Muscle of leg (tissue), 11 donors: ENCODE results near the gene TNFRSF1A. TPM values are rescaled to one million over a fixed set of nuclear protein-coding genes. Genes with fewer than 3 reads are reported as not detected.

Source experiments
- DNase-seq: peaks from one replicate; pipeline ENCODE4 v3.0.0; 2013
- H3K27ac ChIP-seq: one replicate; pipeline ENCODE4 v1.5.1; 2013; ENCODE audit warnings: mild to moderate bottlenecking, low read length, control low read depth
- H3K27me3 ChIP-seq: one replicate; pipeline ENCODE4 v1.6.1; 2013; ENCODE audit warnings: low read length; ENCODE audit not compliant: control insufficient read depth, insufficient read depth
- H3K36me3 ChIP-seq: one replicate; pipeline ENCODE4 v1.6.1; 2013; ENCODE audit warnings: low read length; ENCODE audit not compliant: control insufficient read depth, insufficient read depth
- H3K4me1 ChIP-seq: one replicate; pipeline ENCODE4 v1.6.1; 2013; ENCODE audit warnings: low read length; ENCODE audit not compliant: control insufficient read depth, insufficient read depth
- H3K4me3 ChIP-seq: one replicate; pipeline ENCODE4 v1.5.1; 2013; ENCODE audit warnings: low read length, control low read depth
- H3K9me3 ChIP-seq: replicated peaks from 2 replicates; pipeline ENCODE4 v1.6.1; 2013; ENCODE audit warnings: low read depth, low read length; ENCODE audit not compliant: control insufficient read depth
- WGBS: methylation state at CpG from one replicate; pipeline ENCODE4 v1.1.5; 2013; ENCODE audit warnings: missing lambda C conversion rate; ENCODE audit not compliant: insufficient coverage; 5-methylcytosine and 5-hydroxymethylcytosine counted together
- polyA plus RNA-seq, 8 donors: library from polyadenylated mRNA; unstranded; fragments of 120-200 nt; gene quantifications; one replicate each; pipeline versions ENCODE4 v1.2.1 to v1.2.3, GENCODE V29; 2013; ENCODE audit warnings: inconsistent platforms in 1 of 8, low replicate concordance in 1 of 8; ENCODE audit not compliant: insufficient read length in 8 of 8, insufficient read depth in 1 of 8
- total RNA-seq: library from RNA; stranded (reverse); fragments of 120-200 nt; gene quantifications from one replicate; pipeline ENCODE4 v1.2.4, GENCODE V29; 2013

TNFRSF1A gene
- total and polyA plus RNA-seq, 9 donors: 38.5 to 92.0 (median 64.1) TPM

GRCh38 chr12:6358881-6359280 lies 17.0 kb upstream of the TNFRSF1A start:
- Histone ChIP-seq H3K9me3 (no peaks in the 10 kb centered on the region), H3K27me3 (peaks cover 2% of the 10 kb centered on the region), H3K27ac (no peak overlapping the region), H3K4me3 (no peak overlapping the region), H3K4me1 (peaks cover 10% of the 10 kb centered on the region), H3K36me3 (no peaks in the 10 kb centered on the region)
- no peak for DNase-seq
- no CpG with 5 or more reads among the region's 1 CpG for WGBS

DNA sequence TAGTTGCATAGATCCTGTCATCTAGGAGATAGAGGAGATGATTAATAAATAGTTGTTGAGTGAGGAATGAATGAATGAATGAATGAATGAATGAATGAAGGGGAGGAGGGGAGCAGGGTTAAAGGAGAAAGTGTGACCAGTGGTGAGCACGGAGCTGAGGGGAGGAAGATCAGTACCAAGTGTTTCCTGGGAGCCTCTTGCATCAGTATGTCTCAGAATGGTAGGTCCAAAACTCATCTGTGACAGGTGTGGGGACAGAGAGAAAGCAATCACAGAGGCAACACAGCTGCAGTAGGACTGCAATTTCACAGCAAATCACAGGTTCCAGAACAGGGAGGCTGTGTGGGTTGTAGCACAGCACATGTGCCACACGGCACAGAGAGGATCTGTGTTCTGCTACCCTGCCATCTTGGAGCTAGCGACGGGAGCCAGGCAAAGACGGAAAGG lies 14.5 kb upstream of the TNFRSF1A start:
- Histone ChIP-seq H3K4me1 (peaks cover 10% of the 10 kb centered on the region), H3K27ac (no peak overlapping the region)
- 81% methylated on average over 5 of the region's 5 CpGs for WGBS

GRCh38 chr12:6355491-6356373 lies 13.9 kb upstream of the TNFRSF1A start:
- no peak overlapping the region for H3K4me3 ChIP-seq
- WGBS: 65% methylated on average over 7 of the region's 8 CpGs
- H3K27ac ChIP-seq: no peak overlapping the region
- no peaks in the 10 kb centered on the region for H3K9me3 ChIP-seq
- H3K36me3 ChIP-seq: no peaks in the 10 kb centered on the region
- H3K27me3 ChIP-seq: peaks cover 2% of the 10 kb centered on the region
- peaks cover 10% of the 10 kb centered on the region for H3K4me1 ChIP-seq
- no peak for DNase-seq

More for the DNA sequence above, 14.5 kb upstream of the TNFRSF1A start:
- no peak for DNase-seq
- Histone ChIP-seq H3K4me3 (no peak overlapping the region), H3K9me3 (no peaks in the 10 kb centered on the region), H3K36me3 (no peaks in the 10 kb centered on the region), H3K27me3 (peaks cover 2% of the 10 kb centered on the region)

DNA sequence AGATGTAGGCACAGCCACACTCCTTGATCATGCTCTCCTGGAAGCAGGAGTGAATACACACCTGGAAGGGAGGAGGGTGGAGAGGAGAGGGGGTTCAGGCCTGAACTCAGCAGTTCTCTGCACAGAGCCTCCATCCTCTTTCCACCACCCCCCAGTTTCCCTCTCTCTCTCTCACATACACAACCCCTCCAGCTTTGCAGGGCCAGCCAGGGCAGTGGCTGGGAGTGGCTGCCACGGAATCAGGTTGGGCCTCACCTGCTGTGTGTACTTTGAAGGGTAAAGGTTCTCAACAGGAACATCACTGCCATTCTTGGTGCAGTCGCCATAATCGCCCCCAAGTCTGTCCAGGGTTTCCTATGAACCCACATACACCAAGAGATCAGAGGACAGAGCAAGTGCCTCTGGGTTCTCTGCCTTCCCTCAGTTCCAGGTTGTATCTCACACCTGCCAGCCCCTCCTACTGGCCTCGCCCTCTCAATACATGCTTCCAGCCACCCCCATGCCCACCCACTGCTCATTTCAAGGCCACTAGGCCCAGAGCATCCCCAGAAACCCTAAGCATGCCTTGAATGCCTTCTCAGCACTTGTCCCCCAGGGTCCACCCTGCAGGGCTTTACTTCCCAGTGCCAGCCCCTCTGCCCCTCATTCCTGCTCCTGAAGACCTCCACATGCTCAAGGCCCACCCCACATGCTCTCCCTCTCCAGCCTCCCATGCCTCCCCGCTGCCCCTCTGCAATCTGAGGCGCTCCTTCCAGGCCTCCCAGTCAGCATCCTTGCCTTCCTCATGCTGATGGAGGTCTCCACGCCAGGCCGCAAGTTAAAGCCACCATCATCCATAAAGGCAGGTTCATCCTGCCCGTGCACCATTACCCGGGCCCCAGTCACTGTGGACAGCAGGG lies 12.9 kb upstream of the TNFRSF1A start:
- WGBS: 90% methylated on average over 6 of the region's 10 CpGs
- Histone ChIP-seq H3K4me1 (peaks cover 10% of the 10 kb centered on the region), H3K27ac (no peak overlapping the region), H3K9me3 (no peaks in the 10 kb centered on the region), H3K4me3 (no peak overlapping the region), H3K36me3 (no peaks in the 10 kb centered on the region), H3K27me3 (peaks cover 2% of the 10 kb centered on the region)
- DNase-seq: no peak

GRCh38 chr12:6352193-6353173 lies 10.6 kb upstream of the TNFRSF1A start:
- peak; percentile 65 for DNase-seq
- H3K4me1 ChIP-seq: peaks cover 14% of the 10 kb centered on the region
- no peaks in the 10 kb centered on the region for H3K9me3 ChIP-seq

GRCh38 chr12:6351622-6352021 lies 9.7 kb upstream of the TNFRSF1A start:
- Histone ChIP-seq H3K27me3 (no peaks in the 10 kb centered on the region), H3K4me1 (peaks cover 16% of the 10 kb centered on the region), H3K27ac (no peak overlapping the region), H3K4me3 (no peak overlapping the region), H3K9me3 (no peaks in the 10 kb centered on the region), H3K36me3 (no peaks in the 10 kb centered on the region)
- DNase-seq: no peak
- 69% methylated on average over 3 of the region's 5 CpGs for WGBS

More at GRCh38 chr12:6352193-6353173, 10.6 kb upstream of the TNFRSF1A start:
- Histone ChIP-seq H3K4me3 (no peak overlapping the region), H3K36me3 (no peaks in the 10 kb centered on the region), H3K27me3 (no peaks in the 10 kb centered on the region), H3K27ac (peak overlapping the region; percentile 69)
- WGBS: 29% methylated on average over 6 of the region's 9 CpGs

- WGBS: 50% methylated on average over 8 of the region's 19 CpGs
- no peaks in the 10 kb centered on the region for H3K9me3 ChIP-seq
- no peaks in the 10 kb centered on the region for H3K36me3 ChIP-seq
- DNase-seq: peak; percentile 87
- H3K27me3 ChIP-seq: no peaks in the 10 kb centered on the region
- H3K4me3 ChIP-seq: no peak overlapping the region
- H3K27ac ChIP-seq: peak overlapping the region; percentile 37
- H3K4me1 ChIP-seq: peaks cover 26% of the 10 kb centered on the region
Observed at GRCh38 chr12:6347367-6348338, 5.8 kb upstream of the TNFRSF1A start.

- no peak overlapping the region for H3K27ac ChIP-seq
- no peaks in the 10 kb centered on the region for H3K9me3 ChIP-seq
- H3K4me3 ChIP-seq: no peak overlapping the region
Observed at GRCh38 chr12:6346942-6347341, 5.1 kb upstream of the TNFRSF1A start.

More at GRCh38 chr12:6346942-6347341, 5.1 kb upstream of the TNFRSF1A start:
- H3K36me3 ChIP-seq: no peaks in the 10 kb centered on the region
- WGBS: 97% methylated on average over 6 of the region's 8 CpGs
- DNase-seq: no peak
- peaks cover 28% of the 10 kb centered on the region for H3K4me1 ChIP-seq
- H3K27me3 ChIP-seq: no peaks in the 10 kb centered on the region
